NCI-H226 (cell line): ENCODE measurements around the gene DACH2.

ENCODE experiments used
- DNase-seq: peaks from one replicate; pipeline ENCODE4 v3.0.0-alpha.2; 2015

DACH2 gene

DNA sequence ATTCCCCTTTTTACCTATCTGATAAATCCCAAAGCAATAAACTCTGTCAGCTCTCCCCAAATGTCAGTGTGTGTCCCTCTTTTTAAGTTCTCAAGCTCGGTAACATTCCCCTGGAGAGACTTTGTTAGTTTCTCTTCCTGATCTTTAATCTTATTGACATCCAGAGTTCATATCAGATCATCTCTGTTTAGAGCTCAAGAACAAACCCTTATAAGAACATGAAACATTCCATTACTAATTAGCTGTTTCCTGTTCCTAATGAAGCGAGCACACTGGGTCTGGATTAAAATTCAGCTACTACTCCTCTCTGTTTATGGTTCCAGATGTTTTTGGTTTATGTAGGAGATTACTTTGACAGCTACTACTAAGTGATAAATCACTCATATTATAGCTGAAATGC, 681.5 kb downstream of the DACH2 start:
- no peak for DNase-seq

DNA sequence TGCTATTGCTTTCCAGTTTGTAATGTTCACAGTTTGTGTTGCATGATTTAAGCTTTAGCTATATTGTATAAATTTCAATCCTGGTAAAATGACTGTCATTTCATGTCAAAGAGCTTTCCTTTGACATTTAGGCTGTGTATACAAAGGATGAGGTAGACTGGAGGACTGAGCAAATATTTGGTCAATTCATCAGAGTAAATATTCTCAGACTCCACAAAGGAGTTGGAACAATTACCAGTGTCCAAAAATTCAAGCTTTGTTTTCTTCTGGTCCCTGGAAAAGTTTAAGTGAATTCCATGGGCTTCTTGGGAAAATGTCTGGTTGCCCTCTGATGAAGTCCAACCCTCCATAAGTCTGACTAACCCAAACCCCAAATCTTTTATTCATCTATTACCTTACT, 682.4 kb downstream of the DACH2 start:
- DNase-seq: no peak

DNA sequence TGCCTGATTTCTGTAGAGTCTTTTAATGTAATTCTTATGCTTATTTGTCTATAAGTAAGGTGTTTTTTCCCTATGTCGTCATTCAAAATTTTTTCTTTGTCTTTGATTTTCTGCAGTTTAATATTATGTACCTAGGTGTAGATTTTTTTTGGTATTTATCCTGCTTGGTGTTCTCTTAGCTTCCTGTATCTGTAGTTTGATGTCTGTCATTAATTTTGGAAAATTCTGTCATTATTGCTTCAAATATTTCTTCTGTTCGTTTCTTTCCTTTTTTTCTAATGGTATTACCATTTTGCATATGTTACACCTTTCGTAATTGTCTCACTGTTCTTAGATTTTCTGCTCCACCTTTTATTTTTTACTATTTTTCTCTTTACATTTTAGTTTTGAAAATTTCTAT, 696.9 kb downstream of the DACH2 start:
- no peak for DNase-seq
